Fibroblast of mammary gland (primary cell): ENCODE results near the gene ROBO2.

Source experiments
- DNase-seq: peaks from one replicate; pipeline ENCODE4 v3.0.0-alpha.2; 2010; ENCODE audit warnings: low read depth
- H3K4me3 ChIP-seq: 2 replicates; pipeline ENCODE4 v1.5.1; 2011; ENCODE audit warnings: low read depth, mild to moderate bottlenecking, low read length, moderate library complexity; ENCODE audit not compliant: control insufficient read depth
- CTCF ChIP-seq: conservative IDR thresholded peaks from 2 replicates; pipeline ENCODE4 v1.5.1; 2011; ENCODE audit warnings: low read depth, low read length, inconsistent platforms; ENCODE audit not compliant: control insufficient read depth, insufficient read depth

ROBO2 gene

GRCh38 chr3:77599948-77600347, 560.0 kb downstream of the ROBO2 start:
- no peak for DNase-seq
- H3K4me3 ChIP-seq: no peak overlapping the region
- TF ChIP-seq CTCF: no peak

- H3K4me3 ChIP-seq: no peak overlapping the region
- TF ChIP-seq CTCF: no peak
- DNase-seq: no peak
Measured at GRCh38 chr3:77601823-77602415, 562.0 kb downstream of the ROBO2 start.

- no peak for TF ChIP-seq CTCF
- H3K4me3 ChIP-seq: no peak overlapping the region
- no peak for DNase-seq
Measured at GRCh38 chr3:77602722-77603121, 562.8 kb downstream of the ROBO2 start.

- no peak for DNase-seq
- TF ChIP-seq CTCF: no peak
- no peak overlapping the region for H3K4me3 ChIP-seq
Measured at GRCh38 chr3:77605308-77605707, 565.4 kb downstream of the ROBO2 start.

GRCh38 chr3:77605865-77606264, 566.0 kb downstream of the ROBO2 start:
- no peak for TF ChIP-seq CTCF
- DNase-seq: no peak
- no peak overlapping the region for H3K4me3 ChIP-seq

- no peak for DNase-seq
- no peak for TF ChIP-seq CTCF
- H3K4me3 ChIP-seq: no peak overlapping the region
Measured at GRCh38 chr3:77606372-77606771, 566.5 kb downstream of the ROBO2 start.

- no peak for TF ChIP-seq CTCF
- no peak overlapping the region for H3K4me3 ChIP-seq
- peak; percentile 0 for DNase-seq
Measured at GRCh38 chr3:77618686-77619085, 578.8 kb downstream of the ROBO2 start.
